ENCODE results near the gene ADM. TPM values are rescaled to one million over a fixed set of nuclear protein-coding genes. Genes with fewer than 3 reads are reported as not detected.

ADM gene
- total RNA-seq, 4 donors from 2014 or later = 40.4 to 194 (median 57.7) TPM

DNA sequence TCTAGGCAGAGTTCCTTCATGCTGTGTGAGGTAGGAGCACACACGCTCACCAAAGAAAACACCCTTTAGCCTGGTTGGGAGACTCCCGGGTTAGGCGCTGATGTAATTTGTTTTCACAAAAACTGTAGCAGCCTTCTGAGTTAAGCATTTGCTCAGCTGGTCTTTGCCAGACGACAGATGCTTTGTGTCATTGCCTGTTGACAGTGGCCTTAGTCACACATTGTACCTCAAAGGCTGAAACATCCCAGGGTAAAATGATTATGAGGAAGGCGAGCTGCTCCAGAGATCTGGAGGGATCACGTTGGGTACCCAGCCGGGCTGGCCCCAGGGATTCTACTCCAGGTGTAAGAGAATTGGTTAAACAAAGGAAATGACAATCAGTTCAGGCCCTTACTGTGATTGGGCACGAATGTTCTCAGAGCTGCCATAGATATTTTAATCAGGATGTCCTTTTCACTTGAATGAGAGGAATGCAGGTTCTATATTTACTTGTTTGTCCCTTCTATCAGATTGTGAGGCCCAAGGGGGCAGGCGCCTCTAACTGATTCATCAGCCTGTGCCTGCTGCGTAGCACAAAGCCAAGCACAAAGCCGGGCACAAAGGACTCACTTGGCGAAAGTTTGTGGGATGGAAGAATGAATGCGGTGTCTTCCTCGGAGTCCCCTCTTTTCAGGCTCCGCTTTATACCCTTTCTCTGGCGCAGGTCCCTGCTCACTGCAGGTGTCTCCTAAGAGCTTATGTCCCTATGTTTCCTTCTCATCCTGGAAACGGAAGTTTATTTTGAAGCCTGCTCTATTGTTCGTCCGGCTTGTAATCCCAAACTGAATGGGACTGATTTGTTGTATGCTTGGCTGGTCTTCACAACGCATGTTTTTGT is 47.1 kb downstream of the ADM start:
- peak; percentile 81 to 92 for ATAC-seq
- TF ChIP-seq, protein P1, sequence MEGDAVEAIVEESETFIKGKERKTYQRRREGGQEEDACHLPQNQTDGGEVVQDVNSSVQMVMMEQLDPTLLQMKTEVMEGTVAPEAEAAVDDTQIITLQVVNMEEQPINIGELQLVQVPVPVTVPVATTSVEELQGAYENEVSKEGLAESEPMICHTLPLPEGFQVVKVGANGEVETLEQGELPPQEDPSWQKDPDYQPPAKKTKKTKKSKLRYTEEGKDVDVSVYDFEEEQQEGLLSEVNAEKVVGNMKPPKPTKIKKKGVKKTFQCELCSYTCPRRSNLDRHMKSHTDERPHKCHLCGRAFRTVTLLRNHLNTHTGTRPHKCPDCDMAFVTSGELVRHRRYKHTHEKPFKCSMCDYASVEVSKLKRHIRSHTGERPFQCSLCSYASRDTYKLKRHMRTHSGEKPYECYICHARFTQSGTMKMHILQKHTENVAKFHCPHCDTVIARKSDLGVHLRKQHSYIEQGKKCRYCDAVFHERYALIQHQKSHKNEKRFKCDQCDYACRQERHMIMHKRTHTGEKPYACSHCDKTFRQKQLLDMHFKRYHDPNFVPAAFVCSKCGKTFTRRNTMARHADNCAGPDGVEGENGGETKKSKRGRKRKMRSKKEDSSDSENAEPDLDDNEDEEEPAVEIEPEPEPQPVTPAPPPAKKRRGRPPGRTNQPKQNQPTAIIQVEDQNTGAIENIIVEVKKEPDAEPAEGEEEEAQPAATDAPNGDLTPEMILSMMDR (IDR thresholded peaks at IDR 0.05 in 4 of 5, conservative IDR thresholded peaks at IDR 0.05 in 1 of 5) = no peak
- TF ChIP-seq POLR2A (IDR thresholded peaks at IDR 0.05) = peak in 1 of 2 donors; percentile 25
- no peaks in the 10 kb centered on the region for H3K36me3 ChIP-seq
- intact Hi-C loops (cut with DNase I; ENCODE audit: low total_unique reads) (loop anchor here (1.0 kb wide), 1 partner anchor 43 kb away; no protein-coding TSS in a partner anchor), in situ Hi-C loops (cut with MboI; ENCODE audit: low sequenced_read_pairs in 4 of 4) (no loop called here)
- no peaks in the 10 kb centered on the region for H3K27me3 ChIP-seq
- H3K9me3 ChIP-seq = no peaks in the 10 kb centered on the region
- H3K27ac ChIP-seq = peak overlapping the region; percentile 73 to 77 (median 75)
- DNase-seq = peak; percentile 50 to 68
- H3K4me1 ChIP-seq = peaks cover 33 to 55% of the 10 kb centered on the region in 2 donors
- no peak overlapping the region for H3K4me3 ChIP-seq

DNA sequence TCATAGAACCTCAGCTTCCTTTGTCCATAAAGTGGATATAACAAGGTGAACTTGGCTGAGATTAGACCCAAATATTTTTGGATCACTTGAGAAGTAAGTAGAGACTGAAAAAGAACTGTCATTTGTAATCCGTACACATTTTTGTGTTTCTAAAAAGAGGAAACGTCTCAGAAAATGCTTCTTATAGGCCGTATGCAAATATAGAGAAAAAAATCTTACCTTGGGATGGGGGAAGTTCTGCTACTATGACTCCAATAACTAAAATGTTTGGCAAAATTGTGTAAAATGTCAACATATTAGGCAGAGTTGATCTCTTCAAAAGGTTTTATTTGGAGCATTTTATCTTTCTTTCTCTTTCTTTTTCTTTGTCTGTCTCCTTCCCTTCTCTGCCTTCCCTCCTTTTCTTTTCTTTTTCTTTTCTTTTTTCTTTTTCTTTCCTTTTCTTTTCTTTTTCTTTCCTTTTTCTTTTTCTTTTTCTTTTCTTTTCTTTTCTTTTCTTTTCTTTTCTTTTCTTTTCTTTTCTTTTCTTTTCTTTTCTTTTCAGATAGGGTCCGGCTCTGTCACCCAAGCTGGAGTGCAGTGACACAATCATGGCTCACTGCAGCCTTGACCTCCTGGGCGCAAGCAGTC is 48.2 kb downstream of the ADM start:
- peaks cover 33 to 55% of the 10 kb centered on the region in 2 donors for H3K4me1 ChIP-seq
- in situ Hi-C loops (cut with MboI; ENCODE audit: low sequenced_read_pairs in 4 of 4) (no loop called here), intact Hi-C loops (cut with DNase I; ENCODE audit: low total_unique reads) (no loop called here)
- TF ChIP-seq, protein P1 (IDR thresholded peaks at IDR 0.05 in 4 of 5, conservative IDR thresholded peaks at IDR 0.05 in 1 of 5) = no peak
- no peak for TF ChIP-seq POLR2A (IDR thresholded peaks at IDR 0.05)
- no peaks in the 10 kb centered on the region for H3K36me3 ChIP-seq
- no peak overlapping the region for H3K4me3 ChIP-seq
- H3K27ac ChIP-seq = peak overlapping the region; percentile 73 to 77 (median 75)
- ATAC-seq (no peak), DNase-seq (no peak)
- no peaks in the 10 kb centered on the region for H3K27me3 ChIP-seq
- no peaks in the 10 kb centered on the region for H3K9me3 ChIP-seq

DNA sequence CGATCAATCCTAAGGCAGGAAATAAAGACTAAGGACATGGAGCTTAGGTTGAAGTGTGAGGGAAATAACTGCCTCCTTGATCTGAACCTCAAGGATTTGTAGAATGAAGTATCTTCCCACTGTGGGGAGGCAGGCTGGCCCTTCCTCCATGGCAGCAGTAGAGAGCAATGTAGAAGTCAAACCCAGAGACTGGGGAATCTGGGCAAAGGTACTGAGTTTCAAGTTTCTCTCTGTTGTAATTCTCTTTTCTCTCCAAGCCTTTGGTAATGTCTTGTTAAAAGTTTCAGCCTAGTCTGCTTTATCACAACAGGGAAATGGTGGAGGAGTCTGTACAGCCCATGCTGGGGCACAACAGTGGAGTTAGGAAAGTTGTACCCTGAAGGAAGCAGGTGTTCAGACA is 49.5 kb downstream of the ADM start:
- Histone ChIP-seq H3K27ac (peak overlapping the region; percentile 32 to 76 (median 60)), H3K9me3 (no peaks in the 10 kb centered on the region), H3K4me1 (peaks cover 33 to 46% of the 10 kb centered on the region in 2 donors), H3K36me3 (no peaks in the 10 kb centered on the region), H3K4me3 (no peak overlapping the region), H3K27me3 (no peaks in the 10 kb centered on the region)
- intact Hi-C loops (cut with DNase I; ENCODE audit: low total_unique reads) = no loop called here
- in situ Hi-C loops (cut with MboI; ENCODE audit: low sequenced_read_pairs in 4 of 4) = no loop called here
- ATAC-seq (peak; percentile 27 to 79), DNase-seq (no peak)
- no peak for TF ChIP-seq POLR2A (IDR thresholded peaks at IDR 0.05)
- TF ChIP-seq, protein P1 (IDR thresholded peaks at IDR 0.05 in 4 of 5, conservative IDR thresholded peaks at IDR 0.05 in 1 of 5) = no peak

DNA sequence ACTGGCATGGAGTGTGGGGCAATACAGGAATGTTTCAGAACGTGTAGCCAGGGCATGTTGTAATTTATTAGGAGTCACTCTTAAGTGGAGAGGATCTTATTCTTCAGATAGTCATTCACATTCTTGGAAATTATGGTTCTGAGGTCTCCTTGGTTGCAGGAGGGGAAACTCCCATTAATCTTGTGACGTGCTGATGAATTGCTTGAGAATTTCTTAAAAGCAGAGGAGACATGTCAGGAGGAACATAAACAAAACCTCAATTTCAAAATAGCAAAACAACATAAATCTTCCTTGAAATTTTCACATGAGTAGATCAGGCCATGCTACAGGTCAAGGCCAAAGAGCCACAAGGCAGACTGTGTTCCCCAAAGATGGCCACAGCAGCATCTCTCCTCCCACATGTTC is 50.4 kb downstream of the ADM start:
- H3K27me3 ChIP-seq = no peaks in the 10 kb centered on the region
- intact Hi-C loops (cut with DNase I; ENCODE audit: low total_unique reads) = no loop called here
- H3K9me3 ChIP-seq = no peaks in the 10 kb centered on the region
- in situ Hi-C loops (cut with MboI; ENCODE audit: low sequenced_read_pairs in 4 of 4) = no loop called here
- no peak for DNase-seq
- ATAC-seq = no peak
- no peak overlapping the region for H3K27ac ChIP-seq
- peaks cover 33 to 43% of the 10 kb centered on the region in 2 donors for H3K4me1 ChIP-seq
- no peaks in the 10 kb centered on the region for H3K36me3 ChIP-seq
- no peak for TF ChIP-seq POLR2A (IDR thresholded peaks at IDR 0.05)
- TF ChIP-seq, protein P1 (IDR thresholded peaks at IDR 0.05 in 4 of 5, conservative IDR thresholded peaks at IDR 0.05 in 1 of 5) = no peak
- no peak overlapping the region for H3K4me3 ChIP-seq
